CD4-positive, alpha-beta T cell treated with Interleukin-15 for 1 hour (primary cell): Measurements from ENCODE around the gene SEC14L2.
A peak's percentile ranks its signal among the peaks of the same experiment; 100 is the strongest.

Experiments used
- DNase-seq: peaks from one replicate; pipeline ENCODE4 v3.0.0-alpha.2; 2020

The SEC14L2 gene

DNA sequence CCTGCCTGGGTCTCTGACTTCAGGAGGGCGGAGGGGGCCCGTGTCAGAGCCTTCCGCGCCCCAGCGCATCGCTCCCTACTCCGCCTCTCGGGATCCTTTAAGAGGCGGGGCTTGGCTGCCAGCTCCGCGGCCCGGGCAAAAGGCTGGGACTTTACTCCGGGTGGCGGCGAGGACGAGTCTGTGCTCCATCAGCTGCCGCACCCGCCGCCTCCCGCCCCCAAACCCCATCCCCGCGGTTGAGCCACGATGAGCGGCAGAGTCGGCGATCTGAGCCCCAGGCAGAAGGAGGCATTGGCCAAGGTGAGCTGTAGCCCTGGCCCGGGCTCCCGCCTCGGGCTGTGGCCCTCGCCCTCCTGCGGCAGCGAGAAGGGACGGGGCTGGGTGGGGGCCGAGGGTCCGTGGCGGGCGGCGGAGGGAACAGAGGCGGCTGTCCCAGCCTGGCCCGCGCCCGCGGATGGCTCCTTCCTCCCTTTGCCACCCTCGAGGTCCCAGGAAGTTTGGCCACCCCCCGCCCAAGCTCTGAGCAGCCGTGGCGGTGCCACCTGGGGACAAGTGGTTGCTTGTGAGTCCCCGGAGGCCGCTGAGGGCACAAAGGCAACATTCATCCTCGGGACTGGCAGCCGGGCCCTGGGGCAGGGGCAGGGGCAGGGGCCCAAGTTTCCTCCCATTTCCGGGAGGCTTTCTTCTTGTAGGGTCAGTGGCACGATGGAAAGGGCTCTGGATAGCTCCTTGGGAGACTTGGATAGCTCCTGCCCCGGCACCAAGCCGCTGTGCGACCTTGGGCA is at the start of gene SEC14L2:
TSS of gene SEC14L2 (plus strand) at position 148 of the 785 bp plus-strand sequence. CDS start at position 247, 99 bp downstream.
- DNase-seq, result peak; percentile 52

DNA sequence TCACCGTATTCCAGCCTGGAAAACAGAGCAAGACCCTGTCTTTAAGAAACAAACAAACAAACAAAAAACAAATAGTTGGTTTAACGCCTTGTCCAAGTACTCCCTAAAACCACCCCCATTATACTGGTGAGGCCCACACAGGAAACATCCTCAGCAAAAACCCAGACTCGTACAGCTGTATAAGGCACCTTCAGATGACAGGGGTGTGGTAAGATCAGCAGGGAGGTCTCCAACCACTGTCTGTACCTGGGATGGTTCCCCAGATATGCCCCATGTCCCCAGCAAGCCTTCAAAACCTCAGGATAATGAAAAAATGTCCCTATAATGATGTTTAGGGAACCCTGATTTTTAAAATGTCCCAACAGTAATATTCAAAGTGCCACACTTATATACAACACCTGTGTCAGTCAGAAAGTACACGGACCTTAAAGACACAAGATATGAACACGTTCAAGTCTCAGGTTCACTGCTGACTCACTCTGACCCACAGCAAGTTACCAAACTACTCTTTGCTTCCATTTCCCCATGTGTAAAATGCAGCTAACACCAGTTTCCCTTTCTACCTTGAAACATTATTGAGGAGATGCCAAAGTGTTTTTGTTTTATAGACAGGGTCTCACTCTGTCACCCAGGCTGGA is 49.4 kb upstream of the SEC14L2 start:
- no peak for DNase-seq

DNA sequence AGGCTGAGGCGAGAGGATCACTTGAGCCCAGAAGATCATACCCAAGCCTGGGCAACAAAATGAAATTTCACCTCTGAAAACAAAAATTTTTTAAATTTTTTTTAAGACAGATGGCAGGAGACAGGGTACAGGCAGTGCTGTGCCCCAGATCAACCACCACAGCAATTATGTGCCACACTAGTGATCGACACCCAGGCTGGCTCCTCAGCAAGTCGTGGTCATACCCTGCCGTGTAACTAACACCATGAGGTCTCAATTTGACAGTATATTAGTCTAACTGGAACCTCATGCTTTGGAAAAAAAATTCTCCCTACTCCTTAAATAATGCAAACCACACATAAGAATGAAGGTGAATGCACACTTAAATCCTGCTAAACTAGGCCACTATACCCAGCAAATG is 48.4 kb upstream of the SEC14L2 start:
- no peak for DNase-seq

DNA sequence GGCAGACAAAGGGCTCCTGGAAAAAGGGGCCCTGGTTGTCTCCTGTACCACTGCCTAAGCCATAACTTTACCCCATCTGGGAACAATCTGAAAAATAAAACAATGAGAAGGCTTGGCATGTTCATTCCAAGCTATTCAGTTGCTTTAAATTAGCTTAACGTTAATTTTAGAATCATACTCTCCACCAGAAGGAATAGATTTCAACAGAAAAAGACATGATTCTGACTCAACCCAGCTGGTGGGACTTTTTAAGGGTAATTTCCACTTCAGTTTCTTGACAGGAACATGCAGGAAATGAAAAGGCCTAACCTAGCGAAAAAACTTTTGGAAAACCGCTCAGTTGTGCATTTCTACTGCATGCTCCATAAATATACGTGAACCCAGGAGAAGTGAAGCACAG is 48.0 kb upstream of the SEC14L2 start:
- DNase-seq, result no peak

DNA sequence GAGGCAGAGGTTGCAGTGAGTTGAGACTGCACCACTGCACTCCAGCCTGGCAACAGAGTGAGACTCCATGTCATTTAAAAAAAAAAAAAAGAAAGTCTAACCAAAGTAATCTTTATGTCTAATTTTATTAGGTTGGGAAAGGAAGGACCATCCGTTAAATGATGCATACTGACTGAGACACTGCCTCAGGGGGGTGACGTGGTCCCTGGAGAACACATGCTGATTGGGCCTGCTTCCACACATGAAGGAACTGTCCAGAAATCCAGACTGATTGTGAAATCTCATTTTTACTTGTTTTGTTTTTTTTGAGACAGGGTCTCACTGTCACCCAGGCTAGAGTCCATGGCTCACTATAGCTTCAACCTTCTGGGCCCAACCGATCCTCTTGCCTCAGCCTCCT is 45.6 kb upstream of the SEC14L2 start:
- no peak for DNase-seq

DNA sequence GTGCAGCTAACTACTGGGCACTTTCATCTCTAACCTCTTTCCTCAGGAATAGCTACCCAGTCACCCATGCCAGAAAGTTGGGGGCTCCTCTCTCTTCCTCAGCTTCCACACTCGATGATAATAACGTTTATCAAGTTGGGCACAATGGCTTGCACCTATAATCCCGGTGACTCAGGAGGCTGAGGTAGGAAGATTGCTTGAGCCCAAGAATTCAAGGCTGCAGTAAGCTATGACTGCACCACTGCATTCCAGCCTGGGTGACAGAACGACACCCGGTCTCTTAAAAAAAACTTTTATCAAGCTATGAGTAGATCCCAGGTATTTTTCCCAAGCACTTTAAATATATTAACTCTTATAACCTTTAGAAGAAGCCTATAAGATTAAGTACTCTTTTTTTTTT is 42.2 kb upstream of the SEC14L2 start:
- DNase-seq, result no peak

DNA sequence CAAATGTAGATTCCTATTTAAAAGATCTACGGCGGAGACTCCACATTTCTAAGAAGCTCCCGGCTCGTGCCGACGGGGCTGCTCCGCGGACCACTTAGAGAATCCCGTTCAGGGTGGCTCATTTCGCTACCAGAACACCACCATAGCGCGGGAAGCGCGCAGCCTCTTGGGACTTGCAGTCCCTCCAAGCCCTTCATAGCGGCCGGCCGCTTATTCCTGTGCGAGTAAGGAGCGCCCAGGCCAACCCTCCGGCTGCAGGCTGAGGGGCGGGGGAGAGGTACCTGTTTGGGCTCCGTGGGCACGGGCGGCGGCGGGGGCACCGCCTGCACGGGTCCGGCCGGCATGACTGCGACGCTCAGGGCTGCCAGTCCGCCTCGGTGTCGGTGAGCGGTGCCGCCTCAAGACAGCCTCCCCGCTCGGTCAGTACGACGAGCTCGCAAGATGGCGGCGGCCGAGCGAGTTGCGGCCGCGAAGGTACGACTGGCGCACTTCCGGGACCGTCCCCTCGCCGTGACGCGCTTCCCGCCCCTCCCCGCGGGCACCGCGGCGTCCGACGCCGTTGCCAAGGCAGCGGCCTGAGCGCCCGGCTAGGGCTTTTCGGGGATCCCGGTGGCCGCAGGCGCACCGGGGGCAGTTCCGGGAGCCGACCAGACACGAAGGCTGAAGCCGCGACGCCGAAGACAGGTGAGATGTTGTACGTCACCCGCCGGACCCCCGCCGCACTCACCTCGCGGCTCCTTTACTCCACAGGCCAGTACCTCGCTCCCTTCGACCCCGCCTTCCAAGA is 40.2 kb upstream of the SEC14L2 start, which contains the start of the genes CCDC157 and SF3A1:
TSS of gene CCDC157 (plus strand) at position 559 of the 787 bp plus-strand sequence. CDS start 8,994 bp downstream, outside the sequence.
TSS of gene SF3A1 (minus strand) at position 446 of the 787 bp plus-strand sequence. CDS start at position 344, 102 bp downstream.
- peak; percentile 86 for DNase-seq

DNA sequence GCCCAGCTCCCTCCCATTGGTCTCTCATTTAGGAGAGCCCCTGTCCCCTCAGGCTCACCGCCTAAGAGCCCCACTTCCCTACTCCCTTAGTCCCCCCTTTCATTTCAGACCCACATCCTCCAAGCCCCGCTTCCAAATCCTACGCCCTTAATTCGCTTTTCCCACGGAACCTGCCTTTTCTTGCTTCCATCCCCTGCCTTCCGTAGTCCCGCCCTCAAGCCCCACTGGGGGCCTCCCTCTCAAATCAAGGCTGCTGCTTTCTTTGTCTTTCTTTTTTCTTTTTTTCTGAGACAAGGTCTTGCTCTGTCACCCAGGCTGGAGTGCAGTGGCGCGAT is 39.6 kb upstream of the SEC14L2 start:
- DNase-seq, result peak; percentile 23

DNA sequence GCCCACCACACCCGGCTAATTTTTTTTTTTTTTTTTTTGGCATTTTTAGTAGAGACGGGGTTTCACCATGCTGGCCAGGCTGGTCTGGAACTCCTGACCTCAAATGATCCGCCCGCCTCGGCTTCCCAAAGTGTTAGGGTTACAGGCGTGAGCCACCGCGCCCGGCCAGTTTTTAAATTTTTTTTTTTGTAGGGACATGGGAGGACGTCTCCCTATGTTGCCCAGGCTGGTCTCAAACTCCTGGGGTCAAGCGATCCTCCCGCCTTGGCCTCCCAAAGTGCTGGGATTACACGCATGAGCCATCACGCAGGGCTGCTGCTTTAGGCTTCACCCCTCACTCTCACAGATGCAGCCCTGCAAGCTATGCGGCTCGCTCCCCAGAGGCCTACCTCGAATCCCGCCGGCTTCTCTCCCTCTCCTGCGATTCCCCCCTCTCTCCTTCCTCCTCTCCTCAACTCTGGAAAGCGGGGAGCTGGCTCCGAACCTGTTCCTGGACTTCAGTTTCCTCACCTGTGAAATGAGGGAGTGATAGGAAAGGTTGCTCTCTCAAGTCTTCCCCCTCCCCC is 39.1 kb upstream of the SEC14L2 start:
- no peak for DNase-seq

DNA sequence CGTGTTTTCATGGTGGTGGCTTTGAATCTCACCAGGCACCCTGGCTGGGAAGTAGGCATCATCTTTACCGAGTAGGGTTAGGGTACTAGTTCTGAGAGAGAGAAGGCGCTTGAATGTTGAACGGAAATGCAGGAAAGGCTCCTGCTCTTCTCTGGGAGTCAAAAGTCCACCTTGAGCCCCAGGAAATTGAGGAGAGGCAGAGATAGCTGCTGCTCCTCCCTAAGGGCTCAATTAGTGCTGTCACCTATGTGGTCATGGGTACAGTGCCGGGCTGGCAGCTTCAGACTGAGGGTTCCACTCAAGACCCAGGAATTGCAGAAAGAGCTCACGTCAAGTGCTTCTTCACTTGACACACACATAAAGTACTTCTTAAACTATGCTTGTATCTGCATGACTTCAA is 38.3 kb upstream of the SEC14L2 start:
- DNase-seq, result no peak

DNA sequence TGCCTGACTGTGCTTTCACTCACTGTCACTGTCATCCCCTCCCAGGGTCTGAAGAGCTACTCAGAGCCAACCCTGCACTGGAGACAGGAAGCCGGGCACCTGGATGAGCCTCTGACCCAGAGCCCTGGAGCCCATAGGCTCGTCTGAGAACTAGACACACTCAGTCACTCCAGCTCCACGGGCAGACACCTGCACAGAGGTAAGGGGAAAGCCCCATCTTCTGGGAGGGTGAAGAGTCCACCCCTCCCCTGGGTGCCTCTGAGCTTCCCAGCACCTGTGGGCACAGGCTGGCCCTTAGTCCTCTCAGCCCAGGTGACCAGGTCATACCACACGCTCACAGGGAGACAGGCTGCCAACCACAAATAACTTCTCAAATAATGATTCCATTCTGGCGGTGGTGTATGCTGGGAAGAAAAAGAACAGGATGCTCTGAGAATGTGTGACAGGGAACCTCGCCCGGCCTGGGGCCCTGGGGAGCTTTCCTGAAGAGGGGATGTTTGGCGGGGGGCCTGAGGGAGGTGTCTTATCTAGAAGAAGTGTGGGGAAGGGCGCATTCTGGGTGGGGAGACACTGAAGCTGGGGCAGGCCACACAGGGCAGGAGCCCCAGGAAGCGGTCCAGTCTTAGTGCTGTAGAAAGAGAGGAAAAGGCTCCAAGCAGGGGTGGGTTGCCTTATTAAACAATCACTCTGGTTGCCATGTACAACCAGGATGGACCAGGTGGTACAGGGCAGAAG is 34.7 kb upstream of the SEC14L2 start:
- DNase-seq, result no peak

DNA sequence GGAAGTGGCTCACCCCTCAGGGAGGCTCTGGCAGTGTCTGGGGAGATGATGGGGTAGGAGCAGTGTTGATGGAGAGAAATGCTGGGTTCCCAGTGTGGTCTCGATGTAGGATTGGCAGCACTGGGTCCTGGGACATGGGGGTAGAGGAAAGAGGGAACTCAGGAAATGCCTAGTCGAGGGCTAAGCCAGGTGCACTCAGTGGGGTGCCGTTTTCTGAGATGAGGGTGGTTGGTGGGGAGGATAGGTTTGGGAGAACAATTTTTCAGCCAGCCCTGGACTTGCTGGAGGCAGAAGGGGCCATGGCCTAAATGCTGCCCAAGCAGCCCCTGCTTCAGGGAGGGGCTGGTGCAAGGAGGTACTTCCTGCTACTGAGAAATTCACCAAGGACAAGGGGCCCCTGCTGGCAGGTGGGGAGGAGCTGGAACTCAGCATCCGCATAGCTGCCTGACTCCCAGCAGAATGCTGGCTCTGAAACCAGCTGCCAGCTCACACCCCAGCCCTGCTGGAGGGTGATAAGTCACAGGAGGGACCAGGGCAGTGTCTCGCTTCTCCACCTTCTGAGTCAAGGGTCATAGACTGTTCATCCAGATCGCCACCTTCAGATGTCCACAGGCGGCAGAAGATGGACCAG is 34.1 kb upstream of the SEC14L2 start:
- DNase-seq, result no peak

DNA sequence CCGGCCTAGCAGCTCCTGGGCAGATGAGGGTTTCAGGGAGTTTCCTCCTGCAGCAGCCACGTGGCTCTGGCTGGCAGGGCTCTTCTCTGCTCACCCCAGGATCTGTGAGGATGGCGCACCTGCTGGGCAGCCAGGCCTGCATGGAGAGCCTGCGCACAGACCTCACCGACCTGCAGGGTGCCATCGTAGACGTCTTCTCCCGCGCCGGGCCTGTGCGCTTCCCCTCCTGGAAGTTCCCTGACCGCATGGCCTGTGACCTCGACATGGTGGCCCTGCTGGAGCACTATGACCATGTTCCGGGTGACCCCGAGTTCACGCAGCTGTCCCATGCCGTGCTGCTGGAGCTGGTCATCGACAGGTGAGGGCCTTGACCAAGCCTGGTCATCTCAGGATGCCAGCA is 30.9 kb upstream of the SEC14L2 start:
- DNase-seq, result no peak

DNA sequence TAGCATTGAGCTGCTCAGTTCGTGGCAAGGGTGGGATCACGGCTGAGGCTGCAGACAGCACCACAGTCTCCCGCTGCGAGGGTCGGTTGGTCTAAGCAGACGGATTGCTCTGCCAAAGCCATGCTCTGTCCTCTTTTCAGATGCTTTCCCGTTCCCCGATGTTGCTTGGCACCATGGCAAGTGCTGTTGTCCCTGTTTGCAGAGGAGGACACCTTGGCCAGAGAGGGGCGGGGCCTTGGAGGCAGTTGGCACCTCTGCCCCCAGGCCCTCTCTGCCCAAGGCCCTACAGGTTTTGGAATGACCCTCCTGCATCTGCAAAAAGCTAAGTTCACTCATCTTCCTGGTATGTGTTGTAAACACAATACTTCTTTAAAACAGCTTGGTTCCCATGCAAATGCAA is 28.4 kb upstream of the SEC14L2 start:
- no peak for DNase-seq

DNA sequence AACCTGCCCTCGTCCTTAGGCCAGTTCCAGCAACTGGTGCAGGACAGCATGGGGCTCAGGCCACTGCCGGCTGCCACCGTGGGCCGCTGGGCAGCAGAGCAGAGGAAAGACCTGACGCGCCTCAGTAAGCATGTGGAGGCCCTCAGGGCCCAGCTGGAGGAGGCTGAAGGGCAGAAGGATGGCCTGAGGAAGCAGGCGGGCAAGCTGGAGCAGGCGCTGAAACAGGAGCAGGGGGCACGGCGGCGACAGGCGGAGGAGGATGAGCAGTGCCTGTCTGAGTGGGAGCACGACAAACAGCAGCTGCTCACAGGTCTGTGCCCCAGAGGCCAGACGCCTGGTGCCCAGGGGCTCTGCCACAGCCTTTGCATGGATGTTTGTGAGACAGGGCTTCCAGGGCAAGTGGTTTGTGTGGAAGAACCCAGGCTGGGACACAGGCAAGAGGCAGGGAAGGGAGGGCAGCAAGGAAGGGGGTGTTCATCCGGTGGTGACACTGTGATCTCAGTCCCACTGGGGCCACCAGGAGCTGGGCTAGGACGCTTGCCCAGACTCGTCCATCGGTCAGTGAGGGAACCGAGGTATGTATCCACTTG is 26.1 kb upstream of the SEC14L2 start:
- no peak for DNase-seq

DNA sequence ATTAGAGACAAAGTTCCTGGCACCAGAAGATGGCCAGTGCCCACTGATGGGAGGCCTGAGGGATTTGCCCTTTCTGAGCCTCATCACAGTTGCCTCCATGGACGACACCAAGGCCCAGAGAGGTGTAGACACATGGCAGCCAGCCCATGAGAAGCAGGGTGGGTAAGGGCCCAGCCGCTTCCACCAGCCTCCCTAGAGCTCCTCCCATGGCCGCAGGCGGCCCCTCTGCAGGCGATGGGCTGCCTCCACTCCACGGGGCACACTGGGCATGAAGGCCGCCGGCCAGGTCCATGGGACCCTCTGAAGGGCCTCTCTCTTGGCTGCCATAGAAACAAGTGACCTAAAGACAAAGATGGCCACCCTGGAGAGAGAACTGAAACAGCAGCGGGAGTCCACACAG is 25.5 kb upstream of the SEC14L2 start:
- no peak for DNase-seq

DNA sequence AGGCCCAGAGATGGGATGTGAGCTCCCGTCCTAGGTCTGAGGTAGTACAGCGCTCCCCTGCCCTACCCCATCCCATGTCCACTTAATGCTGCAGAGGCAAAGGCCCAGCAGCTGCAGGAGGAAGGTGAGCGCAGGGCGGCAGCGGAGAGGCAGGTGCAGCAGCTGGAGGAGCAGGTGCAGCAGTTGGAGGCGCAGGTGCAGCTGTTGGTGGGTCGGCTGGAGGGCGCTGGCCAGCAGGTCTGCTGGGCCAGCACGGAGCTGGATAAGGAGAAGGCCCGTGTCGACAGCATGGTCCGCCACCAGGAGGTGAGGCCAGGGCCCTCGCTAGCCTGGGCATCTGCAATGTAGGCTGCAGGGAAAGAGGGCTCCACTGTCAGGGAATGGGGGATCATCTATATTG is 24.8 kb upstream of the SEC14L2 start:
- DNase-seq, result no peak

DNA sequence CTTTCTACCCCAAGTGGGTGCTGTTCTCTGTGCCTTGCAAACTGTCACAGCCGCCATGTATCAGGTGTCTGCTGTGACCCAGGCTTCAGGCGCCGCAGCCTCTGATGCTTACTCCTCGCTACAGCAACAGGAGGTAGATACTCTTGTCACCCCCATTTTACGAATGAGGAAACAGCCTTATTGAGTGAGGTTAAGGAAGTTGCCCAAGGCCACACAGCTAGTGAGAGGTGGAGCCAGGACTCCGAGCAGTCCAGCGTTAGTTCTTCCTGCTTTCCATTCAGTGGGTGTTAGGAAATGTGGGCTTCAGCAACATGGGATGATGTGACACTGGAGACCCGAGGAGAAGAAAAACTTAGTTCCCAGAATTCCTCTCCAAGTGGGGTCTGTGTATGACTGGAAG is 23.9 kb upstream of the SEC14L2 start:
- peak; percentile 33 for DNase-seq

DNA sequence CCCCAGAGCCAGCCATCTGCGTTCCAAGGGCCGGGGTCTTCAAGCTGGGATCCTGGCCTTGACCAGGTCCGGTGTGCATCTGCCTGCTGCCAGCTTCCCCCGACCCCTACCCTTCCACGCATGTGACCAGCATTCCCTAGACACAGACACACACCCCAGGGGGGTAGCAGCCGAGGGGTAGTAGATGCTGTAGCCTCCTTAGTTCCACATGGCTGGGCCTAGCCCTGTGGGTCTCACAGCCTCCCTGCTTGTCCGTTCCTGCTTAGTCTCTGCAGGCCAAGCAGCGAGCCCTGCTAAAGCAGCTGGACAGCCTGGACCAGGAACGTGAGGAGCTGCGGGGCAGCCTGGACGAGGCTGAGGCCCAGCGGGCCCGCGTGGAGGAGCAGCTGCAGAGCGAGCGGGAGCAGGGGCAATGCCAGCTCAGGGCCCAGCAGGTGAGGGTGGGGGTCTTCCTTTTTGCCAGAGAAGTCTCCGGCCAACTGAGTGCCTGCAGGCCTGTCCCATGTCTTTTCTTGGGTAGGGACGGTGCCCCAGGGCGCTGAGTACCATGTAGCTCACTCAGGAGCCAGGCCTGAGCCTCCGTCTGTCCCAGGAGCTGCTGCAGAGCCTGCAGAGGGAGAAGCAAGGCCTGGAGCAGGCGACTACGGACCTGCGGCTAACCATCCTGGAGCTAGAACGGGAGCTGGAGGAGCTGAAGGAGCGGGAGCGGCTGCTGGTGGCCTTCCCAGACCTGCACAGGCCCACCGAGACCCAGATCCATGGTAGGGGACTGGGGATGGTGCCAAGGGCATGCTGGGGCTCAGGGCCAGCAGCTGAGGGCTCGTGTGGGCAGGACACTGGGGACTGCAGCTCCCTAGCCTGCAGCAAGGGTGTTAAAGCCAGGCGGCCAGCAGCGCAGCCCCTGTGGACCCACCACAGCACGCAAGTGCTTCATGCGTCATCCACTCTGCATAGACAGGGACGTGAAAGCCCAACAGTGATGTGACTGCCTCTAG is 23.2 kb upstream of the SEC14L2 start:
- DNase-seq, result no peak

DNA sequence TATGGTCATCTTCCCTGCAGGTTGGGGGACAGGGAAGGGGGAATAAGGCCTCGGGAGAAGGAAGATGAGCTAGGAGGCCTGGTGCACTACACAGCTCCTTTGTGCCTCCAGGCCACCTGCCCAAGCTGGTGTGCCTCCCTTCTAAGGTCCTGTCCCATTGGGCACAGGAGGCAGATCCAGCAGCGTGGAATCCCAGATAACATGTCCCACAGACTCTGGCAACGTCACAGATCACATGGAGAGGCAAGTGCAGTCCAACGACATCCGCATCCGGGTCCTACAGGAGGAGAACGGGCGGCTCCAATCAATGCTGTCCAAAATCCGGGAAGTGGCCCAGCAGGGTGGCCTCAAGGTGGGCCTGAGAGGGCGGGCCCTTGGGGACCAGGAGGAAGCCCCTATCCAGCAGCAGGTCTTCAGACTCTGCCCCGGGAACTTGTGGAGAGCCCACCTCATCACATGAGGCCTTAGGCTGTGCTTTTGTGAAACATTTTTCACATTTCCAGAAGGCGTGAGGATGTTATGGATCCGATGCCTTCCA is 21.4 kb upstream of the SEC14L2 start:
- no peak for DNase-seq
